ENCODE results near the gene OLFM1. TPM values are rescaled to one million over a fixed set of nuclear protein-coding genes. Genes with fewer than 3 reads are reported as not detected.

Gene OLFM1
- total RNA-seq, 1 experiment from 2014 or later, result 0.39 TPM

DNA sequence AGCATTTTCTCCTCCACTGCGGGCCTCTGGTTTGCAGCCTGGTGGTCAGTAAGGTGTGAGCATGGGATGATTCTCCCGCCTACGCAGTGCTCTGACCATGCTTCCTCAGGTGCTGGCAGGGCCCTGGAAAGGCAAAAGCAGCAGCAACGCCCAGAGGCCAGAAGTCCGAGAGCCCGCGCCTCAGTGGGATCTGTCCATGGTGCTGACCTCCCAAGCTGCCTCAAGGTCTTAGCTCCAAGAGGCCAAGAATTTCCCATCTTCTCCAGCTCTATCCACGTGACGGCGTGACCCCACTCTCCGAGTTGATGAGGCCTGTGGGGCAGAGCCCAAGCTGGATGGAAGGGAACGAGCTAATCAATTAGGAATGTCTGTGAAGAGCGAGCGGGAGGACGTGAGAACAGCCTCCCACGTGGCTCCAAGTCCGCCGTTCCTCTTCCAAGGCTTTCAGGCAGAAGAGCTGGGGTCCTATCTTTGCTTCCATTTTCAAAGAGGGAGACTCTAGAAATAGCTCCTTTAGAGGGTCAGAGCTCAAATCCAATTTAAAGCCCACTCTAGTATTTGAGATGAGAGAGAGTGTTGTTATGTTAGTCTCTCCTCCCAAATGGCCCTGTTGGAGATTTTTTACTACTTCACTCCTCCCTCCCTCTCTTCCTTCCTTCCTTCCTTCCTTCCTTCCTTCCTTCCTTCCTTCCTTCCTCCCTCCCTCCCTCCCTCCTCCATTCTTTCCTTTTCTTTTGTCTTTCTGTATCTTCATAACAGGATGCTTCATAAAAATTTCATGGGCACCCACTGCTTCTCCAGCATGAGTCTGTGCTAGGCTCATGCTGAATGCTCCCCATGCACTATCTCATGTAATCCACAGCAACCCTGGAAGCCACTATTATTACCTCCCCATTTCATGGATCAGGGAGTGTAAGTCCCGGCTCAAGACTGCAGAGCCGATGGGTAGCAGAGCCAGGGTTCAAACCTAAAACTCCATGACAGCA is 69.3 kb downstream of the OLFM1 start:
- no TSS peak for BruUV-seq (replicated peaks)
- CTCF ChIA-PET, result no interaction called here
- no peak for ATAC-seq
- Histone ChIP-seq H3K27ac (ENCODE audit: low read length) (no peak overlapping the region), H3K4me1 (ENCODE audit: control insufficient read depth, insufficient read depth, low read length) (no peaks in the 10 kb centered on the region), H3K9me3 (ENCODE audit: control insufficient read depth, insufficient read depth, low read depth, low read length) (no peaks in the 10 kb centered on the region), H3K27me3 (ENCODE audit: control insufficient read depth, insufficient read depth, low read length) (peaks cover 3% of the 10 kb centered on the region; the same call in 1 of the 2 replicates), H3K4me3 (ENCODE audit: low read depth in 2 of 2, low read length in 2 of 2) (no peak overlapping the region), H3K36me3 (ENCODE audit: control insufficient read depth, insufficient read depth, low read length) (no peaks in the 10 kb centered on the region)
- TF ChIP-seq POLR2AphosphoS5 (IDR thresholded peaks at IDR 0.05; ENCODE audit: low read depth, low read length), result no peak
- TF ChIP-seq, protein P1, sequence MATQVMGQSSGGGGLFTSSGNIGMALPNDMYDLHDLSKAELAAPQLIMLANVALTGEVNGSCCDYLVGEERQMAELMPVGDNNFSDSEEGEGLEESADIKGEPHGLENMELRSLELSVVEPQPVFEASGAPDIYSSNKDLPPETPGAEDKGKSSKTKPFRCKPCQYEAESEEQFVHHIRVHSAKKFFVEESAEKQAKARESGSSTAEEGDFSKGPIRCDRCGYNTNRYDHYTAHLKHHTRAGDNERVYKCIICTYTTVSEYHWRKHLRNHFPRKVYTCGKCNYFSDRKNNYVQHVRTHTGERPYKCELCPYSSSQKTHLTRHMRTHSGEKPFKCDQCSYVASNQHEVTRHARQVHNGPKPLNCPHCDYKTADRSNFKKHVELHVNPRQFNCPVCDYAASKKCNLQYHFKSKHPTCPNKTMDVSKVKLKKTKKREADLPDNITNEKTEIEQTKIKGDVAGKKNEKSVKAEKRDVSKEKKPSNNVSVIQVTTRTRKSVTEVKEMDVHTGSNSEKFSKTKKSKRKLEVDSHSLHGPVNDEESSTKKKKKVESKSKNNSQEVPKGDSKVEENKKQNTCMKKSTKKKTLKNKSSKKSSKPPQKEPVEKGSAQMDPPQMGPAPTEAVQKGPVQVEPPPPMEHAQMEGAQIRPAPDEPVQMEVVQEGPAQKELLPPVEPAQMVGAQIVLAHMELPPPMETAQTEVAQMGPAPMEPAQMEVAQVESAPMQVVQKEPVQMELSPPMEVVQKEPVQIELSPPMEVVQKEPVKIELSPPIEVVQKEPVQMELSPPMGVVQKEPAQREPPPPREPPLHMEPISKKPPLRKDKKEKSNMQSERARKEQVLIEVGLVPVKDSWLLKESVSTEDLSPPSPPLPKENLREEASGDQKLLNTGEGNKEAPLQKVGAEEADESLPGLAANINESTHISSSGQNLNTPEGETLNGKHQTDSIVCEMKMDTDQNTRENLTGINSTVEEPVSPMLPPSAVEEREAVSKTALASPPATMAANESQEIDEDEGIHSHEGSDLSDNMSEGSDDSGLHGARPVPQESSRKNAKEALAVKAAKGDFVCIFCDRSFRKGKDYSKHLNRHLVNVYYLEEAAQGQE (IDR thresholded peaks at IDR 0.05; ENCODE audit: insufficient read depth in 1 of 2, low read depth in 2 of 2, low read length in 1 of 2), result peak; percentile 88 to 92
- in situ Hi-C loops (cut with HindIII; ENCODE audit: low pct_unique_long_range_greater_than_20kb, low sequenced_read_pairs) (no loop called here), intact Hi-C loops (cut with micrococcal nuclease; ENCODE audit: unreplicated experiment) (no loop called here)
- no peak for DNase-seq (ENCODE audit: low read depth, low spot score)
- POLR2A ChIA-PET, result no interaction called here

DNA sequence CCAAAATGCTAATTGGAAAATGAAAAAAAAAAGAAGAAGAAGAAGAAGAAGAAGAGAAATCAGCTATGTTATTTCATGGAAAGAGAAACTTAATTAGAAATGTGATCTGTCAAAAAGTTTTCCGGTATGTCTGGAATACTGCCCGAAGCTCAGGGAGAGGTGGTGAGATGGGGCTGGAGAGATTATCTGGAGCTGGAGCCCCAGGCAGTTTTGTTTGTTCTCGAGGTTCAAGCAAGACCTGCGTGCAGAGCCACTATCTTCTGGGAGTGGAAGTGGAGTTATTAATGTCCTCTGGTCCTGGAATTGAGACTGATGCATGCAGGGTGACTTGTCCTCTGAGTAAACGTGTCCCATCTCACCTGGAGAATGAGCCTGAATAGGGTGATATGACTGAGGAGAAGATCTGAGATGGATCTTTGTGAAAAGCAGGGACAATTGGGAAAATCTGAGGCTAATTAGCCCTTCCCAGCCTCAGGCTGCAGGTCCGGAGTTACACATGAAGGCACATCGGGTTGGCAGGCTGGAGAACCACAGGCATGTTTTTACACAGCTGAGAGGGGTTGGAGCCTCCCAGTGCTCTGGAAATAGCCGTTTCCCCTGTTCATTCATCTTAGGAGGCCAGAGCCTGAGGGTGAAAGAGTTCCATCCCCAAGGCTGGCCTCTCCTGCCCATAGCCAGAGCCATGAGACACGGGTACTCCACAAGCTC is 70.5 kb downstream of the OLFM1 start:
- ATAC-seq (no peak), DNase-seq (ENCODE audit: low read depth, low spot score) (no peak)
- Histone ChIP-seq H3K4me3 (ENCODE audit: low read depth in 2 of 2, low read length in 2 of 2) (no peak overlapping the region), H3K36me3 (ENCODE audit: control insufficient read depth, insufficient read depth, low read length) (no peaks in the 10 kb centered on the region), H3K4me1 (ENCODE audit: control insufficient read depth, insufficient read depth, low read length) (no peaks in the 10 kb centered on the region), H3K27ac (ENCODE audit: low read length) (no peak overlapping the region), H3K27me3 (ENCODE audit: control insufficient read depth, insufficient read depth, low read length) (peaks cover 3% of the 10 kb centered on the region; the same call in 1 of the 2 replicates), H3K9me3 (ENCODE audit: control insufficient read depth, insufficient read depth, low read depth, low read length) (no peaks in the 10 kb centered on the region)
- no TSS peak for BruUV-seq (replicated peaks)
- ChIA-PET CTCF (no interaction called here), POLR2A (no interaction called here)
- TF ChIP-seq SIN3A (IDR thresholded peaks at IDR 0.05; ENCODE audit: borderline replicate concordance, insufficient read depth, low read depth, low read length) (no peak), POLR2AphosphoS5 (IDR thresholded peaks at IDR 0.05; ENCODE audit: low read depth, low read length) (no peak), TCF7L2 (IDR thresholded peaks at IDR 0.05; ENCODE audit: low read depth, low read length) (no peak)
- TF ChIP-seq, protein P2, sequence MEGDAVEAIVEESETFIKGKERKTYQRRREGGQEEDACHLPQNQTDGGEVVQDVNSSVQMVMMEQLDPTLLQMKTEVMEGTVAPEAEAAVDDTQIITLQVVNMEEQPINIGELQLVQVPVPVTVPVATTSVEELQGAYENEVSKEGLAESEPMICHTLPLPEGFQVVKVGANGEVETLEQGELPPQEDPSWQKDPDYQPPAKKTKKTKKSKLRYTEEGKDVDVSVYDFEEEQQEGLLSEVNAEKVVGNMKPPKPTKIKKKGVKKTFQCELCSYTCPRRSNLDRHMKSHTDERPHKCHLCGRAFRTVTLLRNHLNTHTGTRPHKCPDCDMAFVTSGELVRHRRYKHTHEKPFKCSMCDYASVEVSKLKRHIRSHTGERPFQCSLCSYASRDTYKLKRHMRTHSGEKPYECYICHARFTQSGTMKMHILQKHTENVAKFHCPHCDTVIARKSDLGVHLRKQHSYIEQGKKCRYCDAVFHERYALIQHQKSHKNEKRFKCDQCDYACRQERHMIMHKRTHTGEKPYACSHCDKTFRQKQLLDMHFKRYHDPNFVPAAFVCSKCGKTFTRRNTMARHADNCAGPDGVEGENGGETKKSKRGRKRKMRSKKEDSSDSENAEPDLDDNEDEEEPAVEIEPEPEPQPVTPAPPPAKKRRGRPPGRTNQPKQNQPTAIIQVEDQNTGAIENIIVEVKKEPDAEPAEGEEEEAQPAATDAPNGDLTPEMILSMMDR (IDR thresholded peaks at IDR 0.05), result no peak
- TF ChIP-seq, protein P1 (IDR thresholded peaks at IDR 0.05; ENCODE audit: insufficient read depth in 1 of 2, low read depth in 2 of 2, low read length in 1 of 2), result no peak
- intact Hi-C loops (cut with micrococcal nuclease; ENCODE audit: unreplicated experiment) (no loop called here), in situ Hi-C loops (cut with HindIII; ENCODE audit: low pct_unique_long_range_greater_than_20kb, low sequenced_read_pairs) (no loop called here)

Data from Panc1 (cell line).